AG08395 (cell line): ENCODE measurements around the gene FARSA.
"Not testable (repeated sequence)": the region's sequence is repeated elsewhere in the genome, so short reads cannot be mapped to it uniquely, and the experiment has no call there.

Experiments
- DNase-seq: peaks from one replicate; pipeline ENCODE4 v3.0.0; 2012; ENCODE audit warnings: mixed read lengths, low spot score

FARSA gene

GRCh38 chr19:12933287-12934072 is at the start of gene FARSA:
Gene FARSA, minus strand, starts transcription at chr19:12933711. Its CDS starts 15 bp downstream, at chr19:12933696.
- peak; percentile 94 for DNase-seq

GRCh38 chr19:12983091-12983490 is 49.6 kb upstream of the FARSA start:
- no peak for DNase-seq

- no peak for DNase-seq
These were observed 49.1 kb upstream of the FARSA start for GRCh38 chr19:12982648-12983047.

- DNase-seq: no peak
These were observed 46.5 kb upstream of the FARSA start for GRCh38 chr19:12979974-12980373.

GRCh38 chr19:12976109-12976508 is 42.6 kb upstream of the FARSA start:
- not testable (repeated sequence) for DNase-seq

- no peak for DNase-seq
These were observed 41.8 kb upstream of the FARSA start for GRCh38 chr19:12975221-12975741.

- peak; percentile 35 for DNase-seq
These were observed 41.0 kb upstream of the FARSA start for GRCh38 chr19:12974301-12975220.

GRCh38 chr19:12973236-12973635 is 39.7 kb upstream of the FARSA start:
- DNase-seq: no peak

GRCh38 chr19:12970070-12970820 is 36.7 kb upstream of the FARSA start:
- DNase-seq: no peak

- DNase-seq: no peak
These were observed 35.9 kb upstream of the FARSA start, which contains the start of gene DAND5 for GRCh38 chr19:12969292-12969988. Gene DAND5, plus strand, starts transcription at chr19:12969576. Its CDS starts 85 bp downstream, at chr19:12969661.

GRCh38 chr19:12967907-12968306 is 34.4 kb upstream of the FARSA start:
- DNase-seq: peak; percentile 25

GRCh38 chr19:12965812-12966135 is 32.3 kb upstream of the FARSA start:
- DNase-seq: no peak

GRCh38 chr19:12965017-12965811 is 31.7 kb upstream of the FARSA start:
- peak; percentile 83 for DNase-seq

GRCh38 chr19:12959481-12959880 is 26.0 kb upstream of the FARSA start:
- no peak for DNase-seq

- DNase-seq: not testable (repeated sequence)
These were observed 24.0 kb upstream of the FARSA start for GRCh38 chr19:12957389-12957952.

GRCh38 chr19:12956446-12957388 is 23.2 kb upstream of the FARSA start, which contains the start of gene GADD45GIP1:
Gene GADD45GIP1, minus strand, starts transcription at chr19:12957223. Its CDS starts 11 bp downstream, at chr19:12957212.
- peak; percentile 84 for DNase-seq

- DNase-seq: no peak
These were observed 22.5 kb upstream of the FARSA start for GRCh38 chr19:12955996-12956395.

- not testable (repeated sequence) for DNase-seq
These were observed 22.1 kb upstream of the FARSA start for GRCh38 chr19:12955575-12955974.

GRCh38 chr19:12954612-12954962 is 21.1 kb upstream of the FARSA start:
- no peak for DNase-seq
